Measurements from ENCODE around the gene KCND1.

The KCND1 gene

GRCh38 chrX:49019050-49019449, 47.4 kb upstream of the KCND1 start (continued):
- TF ChIP-seq, protein P1, sequence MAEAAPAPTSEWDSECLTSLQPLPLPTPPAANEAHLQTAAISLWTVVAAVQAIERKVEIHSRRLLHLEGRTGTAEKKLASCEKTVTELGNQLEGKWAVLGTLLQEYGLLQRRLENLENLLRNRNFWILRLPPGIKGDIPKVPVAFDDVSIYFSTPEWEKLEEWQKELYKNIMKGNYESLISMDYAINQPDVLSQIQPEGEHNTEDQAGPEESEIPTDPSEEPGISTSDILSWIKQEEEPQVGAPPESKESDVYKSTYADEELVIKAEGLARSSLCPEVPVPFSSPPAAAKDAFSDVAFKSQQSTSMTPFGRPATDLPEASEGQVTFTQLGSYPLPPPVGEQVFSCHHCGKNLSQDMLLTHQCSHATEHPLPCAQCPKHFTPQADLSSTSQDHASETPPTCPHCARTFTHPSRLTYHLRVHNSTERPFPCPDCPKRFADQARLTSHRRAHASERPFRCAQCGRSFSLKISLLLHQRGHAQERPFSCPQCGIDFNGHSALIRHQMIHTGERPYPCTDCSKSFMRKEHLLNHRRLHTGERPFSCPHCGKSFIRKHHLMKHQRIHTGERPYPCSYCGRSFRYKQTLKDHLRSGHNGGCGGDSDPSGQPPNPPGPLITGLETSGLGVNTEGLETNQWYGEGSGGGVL (tag by site-specific recombination; IDR thresholded peaks at IDR 0.05), result no peak
- TF ChIP-seq ZNF785 (tag by site-specific recombination; IDR thresholded peaks at IDR 0.05) (no peak), MYNN (tag by site-specific recombination; IDR thresholded peaks at IDR 0.05; ENCODE audit: borderline replicate concordance) (no peak), KLF10 (tag by site-specific recombination; IDR thresholded peaks at IDR 0.05) (no peak), ZNF629 (tag by site-specific recombination; IDR thresholded peaks at IDR 0.05) (no peak), ZNF311 (tag by site-specific recombination; IDR thresholded peaks at IDR 0.05; ENCODE audit: borderline replicate concordance) (no peak), PRDM1 (tag by site-specific recombination; IDR thresholded peaks at IDR 0.05) (no peak)

DNA sequence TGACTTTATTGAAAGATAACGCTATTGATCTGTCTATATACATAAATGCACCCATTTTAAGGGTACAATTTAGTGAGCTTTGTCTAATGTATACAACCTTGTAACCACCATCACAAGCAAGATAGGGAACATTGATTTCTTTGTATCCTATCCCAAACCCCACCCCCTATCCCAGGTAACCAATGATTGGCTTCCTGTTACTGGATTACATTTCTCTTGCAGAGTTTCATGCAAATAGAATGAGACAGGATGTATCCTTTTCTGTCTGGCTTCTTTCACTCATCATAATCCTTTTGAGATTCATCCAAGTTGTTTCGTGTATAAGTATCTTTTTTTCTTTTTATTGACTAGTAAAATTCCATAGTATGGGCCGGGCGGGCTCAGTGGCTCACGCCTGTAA, 32.1 kb upstream of the KCND1 start:
- CTCF ChIA-PET, result no interaction called here
- Histone ChIP-seq H3K27ac (ENCODE audit: extremely low read depth, low read depth, low read length) (no peak overlapping the region), H3K36me3 (ENCODE audit: control insufficient read depth in 2 of 2, insufficient read depth in 1 of 2, low read length in 2 of 2) (peaks cover 0 to 10% of the 10 kb centered on the region in 2 experiments; a peak in 1 of 3 replicates), H3K4me1 (ENCODE audit: control insufficient read depth, insufficient read depth, low read length) (no peaks in the 10 kb centered on the region), H3K9me3 (ENCODE audit: control insufficient read depth, insufficient read depth, low read depth, low read length) (no peaks in the 10 kb centered on the region), H3K4me3 (ENCODE audit: low read depth, low read length) (no peak overlapping the region)
- POLR2A ChIA-PET, result interaction anchor here (0.6 kb wide), 1 partner anchor 395 kb away, joined by 5 read pairs; no protein-coding TSS in a partner anchor
- TF ChIP-seq ZNF324 (tag by site-specific recombination; IDR thresholded peaks at IDR 0.05) (no peak), OVOL3 (tag by site-specific recombination; IDR thresholded peaks at IDR 0.05) (no peak), SCRT1 (tag by site-specific recombination; IDR thresholded peaks at IDR 0.05; ENCODE audit: borderline replicate concordance) (no peak), ZNF423 (tag by site-specific recombination; IDR thresholded peaks at IDR 0.05) (no peak), ZNF600 (tag by site-specific recombination; IDR thresholded peaks at IDR 0.05) (no peak), BCL11A (tag by site-specific recombination; IDR thresholded peaks at IDR 0.05; ENCODE audit: low read depth) (no peak), SP2 (tag by site-specific recombination; IDR thresholded peaks at IDR 0.05) (no peak), ZEB2 (tag by site-specific recombination; IDR thresholded peaks at IDR 0.05) (no peak), ZNF335 (tag by site-specific recombination; conservative IDR thresholded peaks at IDR 0.05) (no peak), ZNF211 (tag by site-specific recombination; IDR thresholded peaks at IDR 0.05; ENCODE audit: low read depth) (no peak), ZNF174 (tag by site-specific recombination; IDR thresholded peaks at IDR 0.05) (no peak), ZNF837 (tag by site-specific recombination; IDR thresholded peaks at IDR 0.05) (no peak), ZFHX2 (tag by site-specific recombination; conservative IDR thresholded peaks at IDR 0.05) (no peak), ZNF558 (tag by site-specific recombination; IDR thresholded peaks at IDR 0.05) (no peak)
- TF ChIP-seq, protein P2, sequence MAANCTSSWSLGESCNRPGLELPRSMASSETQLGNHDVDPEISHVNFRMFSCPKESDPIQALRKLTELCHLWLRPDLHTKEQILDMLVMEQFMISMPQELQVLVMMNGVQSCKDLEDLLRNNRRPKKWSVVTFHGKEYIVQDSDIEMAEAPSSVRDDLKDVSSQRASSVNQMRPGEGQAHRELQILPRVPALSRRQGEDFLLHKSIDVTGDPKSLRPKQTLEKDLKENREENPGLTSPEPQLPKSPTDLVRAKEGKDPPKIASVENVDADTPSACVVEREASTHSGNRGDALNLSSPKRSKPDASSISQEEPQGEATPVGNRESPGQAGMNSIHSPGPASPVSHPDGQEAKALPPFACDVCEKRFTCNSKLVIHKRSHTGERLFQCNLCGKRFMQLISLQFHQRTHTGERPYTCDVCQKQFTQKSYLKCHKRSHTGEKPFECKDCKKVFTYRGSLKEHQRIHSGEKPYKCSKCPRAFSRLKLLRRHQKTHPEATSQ (tag by site-specific recombination; IDR thresholded peaks at IDR 0.05), result no peak
- TF ChIP-seq, protein P3, sequence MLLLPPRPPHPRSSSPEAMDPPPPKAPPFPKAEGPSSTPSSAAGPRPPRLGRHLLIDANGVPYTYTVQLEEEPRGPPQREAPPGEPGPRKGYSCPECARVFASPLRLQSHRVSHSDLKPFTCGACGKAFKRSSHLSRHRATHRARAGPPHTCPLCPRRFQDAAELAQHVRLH (tag by site-specific recombination; IDR thresholded peaks at IDR 0.05), result no peak

Measured in HEK293 (cell line).